DOHH2 (cell line): ENCODE measurements around the gene CCDC171.

Source experiments
- EZH2phosphoT487 ChIP-seq: fragments of 200-600 bp; sonication (generic); IDR thresholded peaks from 2 replicates; pipeline ENCODE4 v1.6.1; 2017; ENCODE audit warnings: borderline replicate concordance, mild to moderate bottlenecking, antibody characterized with exemption, low read length, moderate library complexity, mixed read lengths
- TF ChIP-seq, protein P1 (sequence below): fragments of 200-600 bp; sonication (generic); IDR thresholded peaks from one replicate; pipeline ENCODE4 v1.5.1; 2014; ENCODE audit warnings: antibody characterized with exemption, mild to moderate bottlenecking, low read depth, low read length; ENCODE audit not compliant: poor library complexity, severe bottlenecking

DNA sequence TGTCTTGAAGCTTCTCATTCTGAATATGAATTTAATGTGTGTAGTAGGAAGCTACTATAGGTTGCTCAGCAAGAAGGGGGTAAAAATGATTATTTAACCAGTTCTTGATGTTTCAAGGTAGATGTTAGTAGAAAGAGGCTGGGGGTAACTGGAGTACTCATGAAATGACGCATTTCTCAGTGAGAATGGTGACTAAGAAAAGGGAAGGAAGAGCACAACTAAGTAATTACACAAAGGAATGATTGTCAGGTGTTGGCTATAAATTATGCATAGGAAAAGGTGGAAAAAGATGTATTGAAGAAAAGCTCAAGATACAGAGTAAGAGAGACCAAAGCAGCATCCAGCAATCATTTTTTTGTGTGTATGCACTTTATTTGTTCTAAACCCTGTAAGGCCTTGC is 40.6 kb upstream of the CCDC171 start:
- TF ChIP-seq, protein P1, sequence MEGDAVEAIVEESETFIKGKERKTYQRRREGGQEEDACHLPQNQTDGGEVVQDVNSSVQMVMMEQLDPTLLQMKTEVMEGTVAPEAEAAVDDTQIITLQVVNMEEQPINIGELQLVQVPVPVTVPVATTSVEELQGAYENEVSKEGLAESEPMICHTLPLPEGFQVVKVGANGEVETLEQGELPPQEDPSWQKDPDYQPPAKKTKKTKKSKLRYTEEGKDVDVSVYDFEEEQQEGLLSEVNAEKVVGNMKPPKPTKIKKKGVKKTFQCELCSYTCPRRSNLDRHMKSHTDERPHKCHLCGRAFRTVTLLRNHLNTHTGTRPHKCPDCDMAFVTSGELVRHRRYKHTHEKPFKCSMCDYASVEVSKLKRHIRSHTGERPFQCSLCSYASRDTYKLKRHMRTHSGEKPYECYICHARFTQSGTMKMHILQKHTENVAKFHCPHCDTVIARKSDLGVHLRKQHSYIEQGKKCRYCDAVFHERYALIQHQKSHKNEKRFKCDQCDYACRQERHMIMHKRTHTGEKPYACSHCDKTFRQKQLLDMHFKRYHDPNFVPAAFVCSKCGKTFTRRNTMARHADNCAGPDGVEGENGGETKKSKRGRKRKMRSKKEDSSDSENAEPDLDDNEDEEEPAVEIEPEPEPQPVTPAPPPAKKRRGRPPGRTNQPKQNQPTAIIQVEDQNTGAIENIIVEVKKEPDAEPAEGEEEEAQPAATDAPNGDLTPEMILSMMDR = no peak
- no peak for TF ChIP-seq EZH2phosphoT487
